Body of pancreas (tissue), 4 donors: ENCODE results near the gene C4orf50. TPM values are rescaled to one million over a fixed set of nuclear protein-coding genes. Genes with fewer than 3 reads are reported as not detected.

ENCODE experiments used
- ATAC-seq: fragments of 150-250 bp; one replicate; pipeline ENCODE4 v1.9.1; 2016
- DNase-seq, 4 donors: peaks; one replicate each; pipeline ENCODE4 v3.0.0-alpha.2; 2019
- H3K27ac ChIP-seq, 4 donors: fragments of 200-600 bp; sonication (generic); 1 replicate in 3 of 4; 2 replicates in 1 of 4; pipeline versions ENCODE4 v1.5.1 to v1.6.1; 2016 to 2019; ENCODE audit warnings: mild to moderate bottlenecking in 1 of 4, mixed read lengths in 1 of 4, moderate library complexity in 1 of 4
- H3K27me3 ChIP-seq, 2 donors: fragments of 200-600 bp; sonication (generic); one replicate each; pipeline ENCODE4 v1.6.0; 2016; ENCODE audit warnings: mild to moderate bottlenecking in 1 of 2
- H3K36me3 ChIP-seq, 2 donors: fragments of 200-600 bp; sonication (generic); replicated peaks in 1 of 2; 2 replicates each; pipeline ENCODE4 v1.5.1; 2016; ENCODE audit warnings: low read depth in 2 of 2; ENCODE audit not compliant: insufficient read depth in 1 of 2
- H3K4me1 ChIP-seq: fragments of 200-600 bp; sonication (generic); one replicate; pipeline ENCODE4 v1.6.0; 2016
- H3K4me3 ChIP-seq, 2 donors: fragments of 200-600 bp; sonication (generic); 1 replicate in 1 of 2; 2 replicates in 1 of 2; pipeline ENCODE4 v1.5.1; 2016 to 2019
- H3K9me3 ChIP-seq, 3 donors: fragments of 200-600 bp; sonication (generic); 1 replicate in 2 of 3; 2 replicates in 1 of 3; pipeline ENCODE4 v1.5.1; 2016
- POLR2A ChIP-seq, 3 donors: fragments of 450-650 bp; IDR thresholded peaks; one replicate each; pipeline ENCODE4 v1.6.1; 2016; ENCODE audit warnings: antibody characterized with exemption in 3 of 3, mild to moderate bottlenecking in 2 of 3
- WGBS, 2 donors: methylation state at CpG; one replicate each; pipeline ENCODE4 v1.1.5; 2017; 5-methylcytosine and 5-hydroxymethylcytosine counted together
- intact Hi-C: fragments of 100-400 bp; cut with DNase I; formaldehyde crosslinking; loops from one replicate; pipeline ENCODE4 v1.15.1; 2023
- total RNA-seq, 2 donors: library from RNA; depleted of rRNA; stranded (reverse); fragments of >200 nt; gene quantifications; one replicate each; pipeline ENCODE4 v1.1.0, GENCODE V29; 2016
- TF ChIP-seq, protein P1 (sequence below), 7 experiments: fragments of 450-650 bp in 4 of 7; fragments of 200-600 bp in 3 of 7; sonication (generic) in 3 of 7; IDR thresholded peaks; one replicate each; pipeline ENCODE4 v1.5.1; 2016 to 2019; ENCODE audit warnings: antibody characterized with exemption in 7 of 7

Gene C4orf50
- total RNA-seq, 2 donors from 2014 or later, result 0.26 TPM; not detected in 1

DNA sequence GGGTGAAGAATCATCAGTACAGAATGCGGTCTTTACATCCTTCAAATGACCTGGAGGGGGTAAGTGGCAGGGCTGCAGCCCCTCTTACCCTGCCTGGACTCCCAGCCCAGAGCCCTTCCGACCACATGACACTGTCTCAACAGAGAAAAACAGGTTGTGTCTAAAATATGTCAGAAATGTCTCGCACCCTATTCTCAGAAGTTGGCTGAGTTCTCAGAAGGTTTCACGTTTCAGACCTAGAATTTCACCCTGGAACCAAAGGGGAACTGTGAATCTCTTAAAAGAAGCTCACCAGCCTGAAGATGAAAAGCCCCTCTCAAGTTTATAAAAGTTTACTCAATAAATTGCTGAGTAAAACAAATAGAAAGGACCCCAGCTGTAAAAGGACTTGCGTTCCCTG, 118.3 kb downstream of the C4orf50 start:
- ATAC-seq (no peak), DNase-seq (no peak)
- Histone ChIP-seq H3K36me3 (no peaks in the 10 kb centered on the region), H3K9me3 (no peaks in the 10 kb centered on the region), H3K4me3 (no peak overlapping the region), H3K27me3 (no peaks in the 10 kb centered on the region), H3K27ac (no peak overlapping the region), H3K4me1 (no peaks in the 10 kb centered on the region)
- no peak for TF ChIP-seq POLR2A (IDR thresholded peaks at IDR 0.05)
- TF ChIP-seq, protein P1, sequence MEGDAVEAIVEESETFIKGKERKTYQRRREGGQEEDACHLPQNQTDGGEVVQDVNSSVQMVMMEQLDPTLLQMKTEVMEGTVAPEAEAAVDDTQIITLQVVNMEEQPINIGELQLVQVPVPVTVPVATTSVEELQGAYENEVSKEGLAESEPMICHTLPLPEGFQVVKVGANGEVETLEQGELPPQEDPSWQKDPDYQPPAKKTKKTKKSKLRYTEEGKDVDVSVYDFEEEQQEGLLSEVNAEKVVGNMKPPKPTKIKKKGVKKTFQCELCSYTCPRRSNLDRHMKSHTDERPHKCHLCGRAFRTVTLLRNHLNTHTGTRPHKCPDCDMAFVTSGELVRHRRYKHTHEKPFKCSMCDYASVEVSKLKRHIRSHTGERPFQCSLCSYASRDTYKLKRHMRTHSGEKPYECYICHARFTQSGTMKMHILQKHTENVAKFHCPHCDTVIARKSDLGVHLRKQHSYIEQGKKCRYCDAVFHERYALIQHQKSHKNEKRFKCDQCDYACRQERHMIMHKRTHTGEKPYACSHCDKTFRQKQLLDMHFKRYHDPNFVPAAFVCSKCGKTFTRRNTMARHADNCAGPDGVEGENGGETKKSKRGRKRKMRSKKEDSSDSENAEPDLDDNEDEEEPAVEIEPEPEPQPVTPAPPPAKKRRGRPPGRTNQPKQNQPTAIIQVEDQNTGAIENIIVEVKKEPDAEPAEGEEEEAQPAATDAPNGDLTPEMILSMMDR (IDR thresholded peaks at IDR 0.05), result no peak
- intact Hi-C loops, result no loop called here
- whole genome bisulfite sequencing, 2 donors, result 26 to 40% methylated on average over 5 of the region's 5 CpGs

DNA sequence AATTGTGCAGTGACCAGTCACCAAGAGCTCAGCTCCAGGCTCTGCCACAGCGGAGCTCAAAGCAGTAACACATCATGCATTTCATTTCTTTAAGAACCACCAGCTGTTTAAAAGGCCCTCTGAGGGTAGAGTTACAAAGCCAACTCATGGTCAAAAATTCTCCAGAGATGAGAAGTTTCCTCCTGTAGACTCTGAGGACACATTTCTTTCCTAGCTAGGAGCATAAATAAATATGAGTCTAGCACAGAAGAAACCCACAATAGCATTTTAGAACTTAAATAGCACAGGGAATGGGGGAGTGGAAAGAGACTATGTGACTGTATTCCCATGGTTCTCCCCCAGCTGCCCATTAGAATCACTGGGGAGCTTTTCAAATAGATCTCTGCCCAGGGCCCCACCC, 118.8 kb downstream of the C4orf50 start:
- no peak for TF ChIP-seq POLR2A (IDR thresholded peaks at IDR 0.05)
- TF ChIP-seq, protein P1 (IDR thresholded peaks at IDR 0.05), result no peak
- no peaks in the 10 kb centered on the region for H3K36me3 ChIP-seq
- no peaks in the 10 kb centered on the region for H3K27me3 ChIP-seq
- no peak overlapping the region for H3K27ac ChIP-seq
- no peaks in the 10 kb centered on the region for H3K4me1 ChIP-seq
- DNase-seq (no peak), ATAC-seq (no peak)
- H3K9me3 ChIP-seq, result no peaks in the 10 kb centered on the region
- H3K4me3 ChIP-seq, result no peak overlapping the region
- 64 to 80% methylated on average over 1 of the region's 1 CpG for WGBS, 2 donors
- intact Hi-C loops, result no loop called here

DNA sequence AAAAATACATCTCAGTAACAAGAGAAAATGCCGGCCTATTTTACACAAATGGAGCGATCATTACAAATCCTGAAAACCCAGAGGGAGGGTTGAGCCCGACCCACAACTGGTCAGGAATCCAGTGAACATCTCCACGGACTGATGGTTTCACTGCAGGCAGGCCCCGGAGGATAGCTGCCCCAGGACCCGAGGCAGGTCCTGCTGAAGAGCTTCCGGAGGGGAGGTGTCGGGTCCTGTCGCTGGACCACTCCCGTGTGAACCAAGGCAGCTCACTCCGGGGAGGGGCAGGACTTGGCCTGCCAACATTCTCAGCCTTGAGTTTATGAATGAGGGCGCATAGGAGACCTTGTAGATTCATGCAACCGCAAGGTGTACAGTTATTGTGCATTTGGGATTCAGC, 120.6 kb downstream of the C4orf50 start:
- no peaks in the 10 kb centered on the region for H3K36me3 ChIP-seq
- H3K9me3 ChIP-seq, result no peaks in the 10 kb centered on the region
- no peak for TF ChIP-seq POLR2A (IDR thresholded peaks at IDR 0.05)
- TF ChIP-seq, protein P1 (IDR thresholded peaks at IDR 0.05), result no peak
- WGBS, 2 donors, result 71% methylated on average over 12 to 13 of the region's 13 CpGs
- DNase-seq (no peak), ATAC-seq (no peak)
- no peak overlapping the region for H3K27ac ChIP-seq
- intact Hi-C loops, result no loop called here
- H3K27me3 ChIP-seq, result peaks cover 0 to 6% of the 10 kb centered on the region in 2 donors
- H3K4me1 ChIP-seq, result peaks cover under 1% of the 10 kb centered on the region
- H3K4me3 ChIP-seq, result no peak overlapping the region

- WGBS, 2 donors, result 51 to 59% methylated on average over 4 of the region's 4 CpGs
- no peak for DNase-seq
- TF ChIP-seq POLR2A (IDR thresholded peaks at IDR 0.05), result no peak
- TF ChIP-seq, protein P1 (IDR thresholded peaks at IDR 0.05), result no peak
- Histone ChIP-seq H3K4me1 (peaks cover 8% of the 10 kb centered on the region), H3K4me3 (no peak overlapping the region), H3K27ac (no peak overlapping the region), H3K36me3 (no peaks in the 10 kb centered on the region), H3K27me3 (peaks cover 0 to 22% of the 10 kb centered on the region in 2 donors), H3K9me3 (no peaks in the 10 kb centered on the region)
- ATAC-seq, result no peak
- intact Hi-C loops, result no loop called here
These were observed 122.9 kb downstream of the C4orf50 start for GRCh38 chr4:5895287-5895686.

- no peak for ATAC-seq
- no peaks in the 10 kb centered on the region for H3K9me3 ChIP-seq
- 25 to 37% methylated on average over 6 to 7 of the region's 7 CpGs for WGBS, 2 donors
- no peaks in the 10 kb centered on the region for H3K36me3 ChIP-seq
- DNase-seq, result no peak
- H3K4me3 ChIP-seq, result no peak overlapping the region
- H3K27me3 ChIP-seq, result peaks cover 0 to 30% of the 10 kb centered on the region in 2 donors
- TF ChIP-seq, protein P1 (IDR thresholded peaks at IDR 0.05), result no peak
- no peak for TF ChIP-seq POLR2A (IDR thresholded peaks at IDR 0.05)
- H3K27ac ChIP-seq, result no peak overlapping the region
- intact Hi-C loops, result no loop called here
- peaks cover 13% of the 10 kb centered on the region for H3K4me1 ChIP-seq
These were observed 124.0 kb downstream of the C4orf50 start for GRCh38 chr4:5894266-5894665.
